ENCODE data around the gene VPS11.
A peak's percentile ranks its signal among the peaks of the same experiment; 100 is the strongest.

VPS11 gene

GRCh38 chr11:119126675-119127268 lies 59.2 kb downstream of the VPS11 start:
- no peak for DNase-seq

- DNase-seq, result peak; percentile 61
Observed at GRCh38 chr11:119130662-119131061, 63.0 kb downstream of the VPS11 start.
